GM21367 (cell line): ENCODE measurements around the gene MARS2.
"Not testable (repeated sequence)": the region's sequence is repeated elsewhere in the genome, so short reads cannot be mapped to it uniquely, and the experiment has no call there.

Experiments used
- ATAC-seq: cut with Tn5 transposase; IDR thresholded peaks from one replicate; pipeline ENCODE4 v1.9.1; 2021; ENCODE audit not compliant: unreplicated experiment

The MARS2 gene

GRCh38 chr2:197705912-197706838, 1.0 kb downstream of the MARS2 start:
- peak; percentile 20 for ATAC-seq

GRCh38 chr2:197706839-197707207, 1.7 kb downstream of the MARS2 start:
- no peak for ATAC-seq

GRCh38 chr2:197707316-197708213, 2.4 kb downstream of the MARS2 start:
- ATAC-seq, result no peak

GRCh38 chr2:197708331-197708730, 3.2 kb downstream of the MARS2 start:
- no peak for ATAC-seq

- ATAC-seq, result not testable (repeated sequence)
Observed at GRCh38 chr2:197709140-197709539, 4.0 kb downstream of the MARS2 start.

GRCh38 chr2:197710424-197711042, 5.4 kb downstream of the MARS2 start:
- peak; percentile 75 for ATAC-seq

GRCh38 chr2:197711578-197711977, 6.4 kb downstream of the MARS2 start:
- no peak for ATAC-seq

GRCh38 chr2:197713271-197713670, 8.1 kb downstream of the MARS2 start:
- ATAC-seq, result no peak

- ATAC-seq, result no peak
Observed at GRCh38 chr2:197717863-197718262, 12.7 kb downstream of the MARS2 start.

GRCh38 chr2:197727011-197727410, 21.8 kb downstream of the MARS2 start:
- no peak for ATAC-seq

GRCh38 chr2:197728555-197729544, 23.7 kb downstream of the MARS2 start:
- not testable (repeated sequence) for ATAC-seq

- ATAC-seq, result no peak
Observed at GRCh38 chr2:197740200-197740599, 35.0 kb downstream of the MARS2 start.
